OCI-LY7 (cell line): ENCODE measurements around the gene CFL2. TPM values are rescaled to one million over a fixed set of nuclear protein-coding genes. Genes with fewer than 3 reads are reported as not detected.

ENCODE experiments used
- BruUV-seq: library from RNA; stranded (reverse); fragments of 400-500 nt; replicated peaks from 2 replicates; lab custom pipeline; 2021; lab: Mats Ljungman, UMichigan
- CTCF ChIA-PET: fragments of 300-600 bp; sonication (Branson Sonifier 250); formaldehyde crosslinking; loops from one replicate; lab custom pipeline; 2022; ENCODE audit warnings: antibody characterized with exemption; ENCODE audit not compliant: unreplicated experiment; lab: Charles Lee
- POLR2A ChIA-PET: fragments of 300-600 bp; sonication (Branson Sonifier 250); formaldehyde crosslinking; loops from one replicate; lab custom pipeline; 2022; ENCODE audit warnings: antibody characterized with exemption; lab: Charles Lee
- DNase-seq: peaks from one replicate; pipeline ENCODE4 v3.0.0-alpha.2; 2015; ENCODE audit warnings: low spot score
- H2AFZ ChIP-seq: fragments of 200-600 bp; sonication (generic), shearing (Covaris generic); 2 replicates; pipeline ENCODE4 v1.6.1; 2014; ENCODE audit warnings: mild to moderate bottlenecking, antibody characterized with exemption, low read length, moderate library complexity
- H3K27ac ChIP-seq: fragments of 200-600 bp; sonication (generic); 2 replicates; pipeline ENCODE4 v1.5.1; 2014; ENCODE audit warnings: mixed run types, low read depth, mild to moderate bottlenecking, moderate library complexity, low read length, inconsistent platforms; ENCODE audit not compliant: poor library complexity, severe bottlenecking
- H3K36me3 ChIP-seq: fragments of 200-600 bp; sonication (generic); 2 replicates; pipeline ENCODE4 v1.6.1; 2014; ENCODE audit warnings: mild to moderate bottlenecking, antibody characterized with exemption, low read length, moderate library complexity, mixed read lengths; ENCODE audit not compliant: insufficient read depth
- H3K4me1 ChIP-seq: fragments of 200-600 bp; sonication (generic); 2 replicates; pipeline ENCODE4 v1.5.1; 2014; ENCODE audit warnings: mild to moderate bottlenecking, low read length; ENCODE audit not compliant: insufficient read depth, poor library complexity, severe bottlenecking
- H3K4me2 ChIP-seq: fragments of 200-600 bp; sonication (generic); 2 replicates; pipeline ENCODE4 v1.6.1; 2014; ENCODE audit warnings: mild to moderate bottlenecking, low read length
- H3K4me3 ChIP-seq: fragments of 200-600 bp; sonication (generic); 2 replicates; pipeline ENCODE4 v1.5.1; 2014; ENCODE audit warnings: mild to moderate bottlenecking, low read depth, low read length; ENCODE audit not compliant: poor library complexity, severe bottlenecking
- H3K79me2 ChIP-seq: fragments of 200-600 bp; sonication (generic); 2 replicates; pipeline ENCODE4 v1.6.1; 2016; ENCODE audit warnings: low read depth, mild to moderate bottlenecking, low read length, moderate library complexity, mixed read lengths; ENCODE audit not compliant: insufficient read depth
- H3K9me2 ChIP-seq: fragments of 200-600 bp; sonication (generic); 2 replicates; pipeline ENCODE4 v1.6.1; 2016; ENCODE audit warnings: mild to moderate bottlenecking, low read length, mixed read lengths; ENCODE audit not compliant: insufficient read depth
- H3K9me3 ChIP-seq: fragments of 200-600 bp; sonication (generic); 2 replicates; pipeline ENCODE4 v1.6.1; 2014; ENCODE audit warnings: mild to moderate bottlenecking, mixed run types, low read length, mixed read lengths
- H4K20me1 ChIP-seq: fragments of 200-600 bp; sonication (generic); 2 replicates; pipeline ENCODE4 v1.6.1; 2014; ENCODE audit warnings: mild to moderate bottlenecking, antibody characterized with exemption, low read length, moderate library complexity, mixed read lengths; ENCODE audit not compliant: insufficient read depth
- CTCF ChIP-seq: fragments of 200-600 bp; sonication (generic); conservative IDR thresholded peaks from 2 replicates; pipeline ENCODE4 v1.5.1; 2014; ENCODE audit warnings: mild to moderate bottlenecking, antibody characterized with exemption, low read length, moderate library complexity, mixed read lengths
- EZH2phosphoT487 ChIP-seq: fragments of 200-600 bp; sonication (generic); IDR thresholded peaks from 2 replicates; pipeline ENCODE4 v1.6.1; 2018; ENCODE audit warnings: low read depth, borderline replicate concordance, mild to moderate bottlenecking, mixed run types, antibody characterized with exemption, low read length, moderate library complexity, mixed read lengths
- intact Hi-C: fragments of 100-400 bp; cut with micrococcal nuclease; formaldehyde crosslinking; loops from one replicate; pipeline ENCODE4 v1.10.0; 2022; ENCODE audit not compliant: unreplicated experiment
- total RNA-seq, 2 experiments: library from RNA; depleted of rRNA in 1 of 2; stranded (reverse); fragments of >200 nt in 1 of 2; shearing (Covaris generic) in 1 of 2; gene quantifications; 2 replicates each; pipeline ENCODE4 v1.2.3, GENCODE V29; 2014 to 2022

CFL2 gene
- total RNA-seq, 2 experiments from 2014 or later: 7.1 to 24.7 TPM

GRCh38 chr14:34667007-34667406, 47.4 kb downstream of the CFL2 start:
- H3K27ac ChIP-seq: no peak overlapping the region
- POLR2A ChIA-PET: no interaction called here
- H3K36me3 ChIP-seq: no peaks in the 10 kb centered on the region
- CTCF ChIA-PET: no interaction called here
- no peak overlapping the region for H3K4me3 ChIP-seq
- intact Hi-C loops: no loop called here
- H3K9me3 ChIP-seq: no peaks in the 10 kb centered on the region
- TF ChIP-seq CTCF: no peak
- no peak for TF ChIP-seq EZH2phosphoT487
- no peak overlapping the region for H2AFZ ChIP-seq
- BruUV-seq: no TSS peak
- peaks cover 29% of the 10 kb centered on the region for H3K4me1 ChIP-seq
- DNase-seq: no peak
- H3K9me2 ChIP-seq: no peaks in the 10 kb centered on the region
- H3K4me2 ChIP-seq: no peak overlapping the region
- H3K79me2 ChIP-seq: no peaks in the 10 kb centered on the region
- H4K20me1 ChIP-seq: no peaks in the 10 kb centered on the region

- POLR2A ChIA-PET: interaction anchor here (0.6 kb wide), 1 partner anchor 35 kb away, joined by 3 read pairs; no protein-coding TSS in a partner anchor
- TF ChIP-seq EZH2phosphoT487: no peak
- no peak for TF ChIP-seq CTCF
These were observed 48.5 kb downstream of the CFL2 start for GRCh38 chr14:34665785-34666435.

GRCh38 chr14:34662561-34663088, 51.8 kb downstream of the CFL2 start:
- CTCF ChIA-PET: no interaction called here
- no peaks in the 10 kb centered on the region for H3K9me3 ChIP-seq
- no peak for TF ChIP-seq EZH2phosphoT487
- TF ChIP-seq CTCF: no peak
- H3K4me2 ChIP-seq: no peak overlapping the region
- intact Hi-C loops: no loop called here
- no peaks in the 10 kb centered on the region for H4K20me1 ChIP-seq
- no peak overlapping the region for H3K27ac ChIP-seq
- no peaks in the 10 kb centered on the region for H3K9me2 ChIP-seq
- BruUV-seq: no TSS peak
- H2AFZ ChIP-seq: no peak overlapping the region
- H3K36me3 ChIP-seq: no peaks in the 10 kb centered on the region
- no peak for DNase-seq
- H3K4me3 ChIP-seq: no peak overlapping the region
- peaks cover 7% of the 10 kb centered on the region for H3K4me1 ChIP-seq
- H3K79me2 ChIP-seq: no peaks in the 10 kb centered on the region
- POLR2A ChIA-PET: interaction anchor here (0.8 to 1.8 kb wide), 2 partner anchors 19 to 22 kb away, joined by 5 to 6 read pairs; no protein-coding TSS in a partner anchor

More at GRCh38 chr14:34665785-34666435, 48.5 kb downstream of the CFL2 start:
- Histone ChIP-seq H3K27ac (no peak overlapping the region), H3K4me1 (peaks cover 18% of the 10 kb centered on the region), H4K20me1 (no peaks in the 10 kb centered on the region), H3K4me3 (no peak overlapping the region), H3K36me3 (no peaks in the 10 kb centered on the region), H3K79me2 (no peaks in the 10 kb centered on the region), H3K4me2 (no peak overlapping the region), H3K9me2 (no peaks in the 10 kb centered on the region), H2AFZ (peak overlapping the region; percentile 77), H3K9me3 (no peaks in the 10 kb centered on the region)
- intact Hi-C loops: no loop called here
- DNase-seq: peak; percentile 15
- BruUV-seq: no TSS peak
- CTCF ChIA-PET: no interaction called here
